ENCODE data around the gene SRGAP3.
A peak's percentile ranks its signal among the peaks of the same experiment; 100 is the strongest.

SRGAP3 gene

DNA sequence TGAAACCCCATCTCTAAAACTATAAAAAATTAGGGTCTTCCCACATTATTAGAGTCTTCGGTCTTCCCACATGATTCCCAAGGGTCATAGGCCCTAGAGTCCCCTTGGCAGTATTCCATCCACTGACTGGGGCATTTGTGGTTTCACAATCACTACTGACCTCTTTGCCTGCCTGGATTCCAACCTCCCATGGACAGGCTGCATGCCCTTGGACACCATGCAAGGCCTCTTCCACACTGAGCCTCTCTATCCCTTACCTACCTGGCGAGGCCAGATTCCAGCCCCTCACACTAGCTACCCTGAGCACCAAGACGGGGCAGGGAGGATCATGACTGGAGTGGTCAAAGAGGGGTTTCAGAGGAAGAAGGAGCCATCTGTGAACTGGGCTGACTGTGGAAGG lies 64.4 kb downstream of the SRGAP3 start:
- TF ChIP-seq, protein P1, sequence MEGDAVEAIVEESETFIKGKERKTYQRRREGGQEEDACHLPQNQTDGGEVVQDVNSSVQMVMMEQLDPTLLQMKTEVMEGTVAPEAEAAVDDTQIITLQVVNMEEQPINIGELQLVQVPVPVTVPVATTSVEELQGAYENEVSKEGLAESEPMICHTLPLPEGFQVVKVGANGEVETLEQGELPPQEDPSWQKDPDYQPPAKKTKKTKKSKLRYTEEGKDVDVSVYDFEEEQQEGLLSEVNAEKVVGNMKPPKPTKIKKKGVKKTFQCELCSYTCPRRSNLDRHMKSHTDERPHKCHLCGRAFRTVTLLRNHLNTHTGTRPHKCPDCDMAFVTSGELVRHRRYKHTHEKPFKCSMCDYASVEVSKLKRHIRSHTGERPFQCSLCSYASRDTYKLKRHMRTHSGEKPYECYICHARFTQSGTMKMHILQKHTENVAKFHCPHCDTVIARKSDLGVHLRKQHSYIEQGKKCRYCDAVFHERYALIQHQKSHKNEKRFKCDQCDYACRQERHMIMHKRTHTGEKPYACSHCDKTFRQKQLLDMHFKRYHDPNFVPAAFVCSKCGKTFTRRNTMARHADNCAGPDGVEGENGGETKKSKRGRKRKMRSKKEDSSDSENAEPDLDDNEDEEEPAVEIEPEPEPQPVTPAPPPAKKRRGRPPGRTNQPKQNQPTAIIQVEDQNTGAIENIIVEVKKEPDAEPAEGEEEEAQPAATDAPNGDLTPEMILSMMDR (IDR thresholded peaks at IDR 0.05; ENCODE audit: insufficient read depth, low read depth, low read length, missing control alignments), result no peak
- no peak for DNase-seq (ENCODE audit: low read depth)

DNA sequence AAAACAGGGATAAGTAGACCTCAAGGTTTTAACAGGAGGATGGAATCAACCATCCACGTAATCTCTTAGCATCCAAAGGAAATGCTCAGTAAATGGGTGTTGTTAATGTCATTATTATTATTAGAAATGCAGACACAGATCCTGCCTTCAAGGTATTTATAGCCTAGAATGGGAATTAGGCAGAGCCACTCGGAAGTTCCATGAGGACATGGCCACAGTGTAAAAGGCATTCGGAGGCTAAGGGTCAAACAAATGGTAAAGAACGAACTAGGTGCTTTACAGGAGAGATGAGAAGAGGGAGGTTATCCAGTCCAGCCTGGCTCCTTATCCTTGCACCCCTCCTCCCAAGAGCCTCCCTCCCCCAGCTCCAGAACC lies 65.0 kb downstream of the SRGAP3 start:
- no peak overlapping the region for H3K4me3 ChIP-seq (ENCODE audit: low read depth, low read length)
- TF ChIP-seq, protein P1 (IDR thresholded peaks at IDR 0.05; ENCODE audit: insufficient read depth, low read depth, low read length, missing control alignments), result no peak
- no peak for DNase-seq (ENCODE audit: low read depth)

More for the DNA sequence above, 64.4 kb downstream of the SRGAP3 start:
- H3K4me3 ChIP-seq (ENCODE audit: low read depth, low read length), result no peak overlapping the region

DNA sequence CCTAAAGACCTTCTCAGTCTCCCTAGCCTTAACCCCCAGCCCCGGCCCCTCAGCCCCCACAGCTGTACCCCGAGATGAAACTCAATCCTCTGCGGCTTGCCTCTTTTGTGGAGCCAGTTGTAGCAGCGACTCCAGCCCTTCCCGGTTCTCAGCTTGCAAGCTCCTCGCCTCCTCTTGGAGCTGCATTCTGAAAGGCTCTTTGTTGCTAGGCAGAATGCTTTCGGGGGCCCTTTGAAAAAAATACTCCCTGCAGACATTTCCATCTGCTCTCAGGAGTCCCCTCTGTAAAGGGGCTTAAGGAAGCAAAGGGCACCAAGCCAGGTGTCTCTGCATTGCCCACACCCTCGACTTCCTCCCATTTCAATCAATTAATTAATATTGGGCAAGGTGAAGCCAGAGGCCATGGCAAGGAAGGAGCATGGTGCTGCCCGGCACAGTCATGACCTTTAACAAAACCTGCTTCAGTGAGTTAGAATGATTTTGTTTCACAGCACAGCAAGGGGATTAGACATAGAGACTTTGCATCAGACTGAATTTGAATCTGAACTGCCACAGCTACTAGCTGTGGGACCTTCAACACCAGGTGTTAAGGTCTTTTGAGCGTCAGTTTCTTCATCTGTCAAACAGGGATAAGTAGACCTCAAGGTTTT lies 65.5 kb downstream of the SRGAP3 start:
- TF ChIP-seq, protein P1 (IDR thresholded peaks at IDR 0.05; ENCODE audit: insufficient read depth, low read depth, low read length, missing control alignments), result no peak
- no peak overlapping the region for H3K4me3 ChIP-seq (ENCODE audit: low read depth, low read length)
- DNase-seq (ENCODE audit: low read depth), result no peak

DNA sequence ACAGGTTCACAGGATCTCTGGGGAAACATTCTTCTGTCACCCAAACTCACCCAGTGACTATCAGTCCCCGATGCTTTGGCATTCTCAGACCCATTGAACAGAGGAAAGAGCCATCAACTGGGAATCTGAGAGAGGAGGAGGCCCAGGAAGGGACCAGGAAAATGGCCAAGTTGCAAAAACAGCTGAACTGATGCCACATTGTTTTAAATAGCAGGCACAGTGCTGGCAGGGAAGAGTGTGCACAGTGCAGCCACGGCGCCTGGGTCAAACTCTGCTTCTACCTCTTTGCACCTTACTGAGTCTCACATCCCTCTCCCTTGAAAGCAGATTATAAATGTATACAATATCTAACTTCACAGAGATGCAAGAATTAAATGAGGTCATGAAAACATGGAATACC lies 66.4 kb downstream of the SRGAP3 start:
- H3K4me3 ChIP-seq (ENCODE audit: low read depth, low read length), result no peak overlapping the region
- no peak for DNase-seq (ENCODE audit: low read depth)
- TF ChIP-seq, protein P1 (IDR thresholded peaks at IDR 0.05; ENCODE audit: insufficient read depth, low read depth, low read length, missing control alignments), result no peak

DNA sequence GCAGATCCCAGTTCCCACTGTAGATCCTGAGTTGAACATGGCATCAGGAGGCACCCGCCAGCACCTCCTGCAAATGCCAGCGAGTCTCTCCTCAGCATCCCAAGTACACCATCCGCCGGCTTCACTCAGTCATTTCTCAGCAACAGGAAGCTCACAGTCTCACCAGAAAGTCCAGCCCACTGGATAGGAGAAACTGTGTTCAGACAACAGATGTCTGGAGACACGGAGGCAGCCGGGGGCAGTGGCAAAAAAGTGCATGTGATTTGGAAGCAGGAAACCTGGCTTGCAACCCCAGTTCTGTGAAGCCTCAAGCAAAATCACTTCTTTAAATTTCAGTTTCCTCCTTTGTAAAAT lies 68.7 kb downstream of the SRGAP3 start:
- TF ChIP-seq, protein P1 (IDR thresholded peaks at IDR 0.05; ENCODE audit: insufficient read depth, low read depth, low read length, missing control alignments), result no peak
- H3K4me3 ChIP-seq (ENCODE audit: low read depth, low read length), result no peak overlapping the region
- DNase-seq (ENCODE audit: low read depth), result peak; percentile 24

DNA sequence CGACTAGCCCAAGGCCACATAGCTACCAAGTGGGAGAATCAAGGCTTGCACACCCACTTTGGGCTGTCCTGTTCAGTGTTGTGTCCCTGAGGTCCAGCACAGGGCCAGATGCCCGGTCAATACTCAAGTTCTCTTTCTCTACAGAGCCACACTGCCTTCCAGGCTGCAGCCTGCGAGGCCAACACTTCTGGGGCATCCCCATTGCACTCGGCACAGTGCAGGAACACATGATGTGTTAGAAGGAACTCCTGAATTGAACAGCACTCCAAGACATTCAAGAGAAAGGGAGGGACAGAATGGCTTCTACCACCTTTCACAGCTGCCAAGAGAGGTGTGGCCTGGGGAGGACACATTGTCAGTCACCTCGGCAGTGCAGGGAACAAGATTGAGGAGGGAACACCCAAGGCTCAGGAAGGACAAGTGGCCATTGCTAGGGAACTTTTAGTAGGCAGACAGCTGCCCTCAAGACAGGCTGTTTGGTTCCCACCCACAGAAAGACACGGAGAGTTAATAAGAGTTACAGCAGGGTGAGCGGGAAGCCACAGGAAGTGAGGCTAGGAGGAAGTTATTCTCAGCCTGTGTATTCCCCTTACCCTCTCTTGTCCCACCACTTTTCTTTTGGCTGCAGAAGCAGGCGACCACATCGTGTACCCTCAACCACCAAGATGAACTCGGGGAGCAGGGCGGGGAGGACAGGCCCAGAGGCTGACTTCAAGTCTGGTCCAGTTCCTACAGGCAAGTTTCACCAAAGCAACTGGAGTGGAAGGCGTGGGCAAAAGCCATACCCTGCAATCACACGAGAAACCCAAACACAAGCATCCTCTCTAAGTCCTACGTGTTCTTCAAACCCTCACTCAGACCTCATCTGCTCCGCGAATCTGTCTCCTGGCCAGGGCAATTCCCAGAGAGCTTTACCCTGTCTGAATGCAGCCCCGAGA lies 69.4 kb downstream of the SRGAP3 start:
- TF ChIP-seq, protein P1 (IDR thresholded peaks at IDR 0.05; ENCODE audit: insufficient read depth, low read depth, low read length, missing control alignments), result no peak
- H3K4me3 ChIP-seq (ENCODE audit: low read depth, low read length), result no peak overlapping the region
- DNase-seq (ENCODE audit: low read depth), result peak; percentile 49
